22Rv1 (cell line): ENCODE measurements around the gene LRIT1.

Experiments
- H3K27ac ChIP-seq: fragments of 450-650 bp; 2 replicates; pipeline ENCODE4 v1.5.1; 2017
- ZFX ChIP-seq: fragments of 450-650 bp; IDR thresholded peaks from 2 replicates; pipeline ENCODE4 v1.6.1; 2017; ENCODE audit warnings: antibody characterized with exemption, borderline replicate concordance
- TF ChIP-seq, protein P1 (sequence below): fragments of 450-650 bp; IDR thresholded peaks from 2 replicates; pipeline ENCODE4 v1.5.1; 2017; ENCODE audit warnings: mild to moderate bottlenecking

The LRIT1 gene

DNA sequence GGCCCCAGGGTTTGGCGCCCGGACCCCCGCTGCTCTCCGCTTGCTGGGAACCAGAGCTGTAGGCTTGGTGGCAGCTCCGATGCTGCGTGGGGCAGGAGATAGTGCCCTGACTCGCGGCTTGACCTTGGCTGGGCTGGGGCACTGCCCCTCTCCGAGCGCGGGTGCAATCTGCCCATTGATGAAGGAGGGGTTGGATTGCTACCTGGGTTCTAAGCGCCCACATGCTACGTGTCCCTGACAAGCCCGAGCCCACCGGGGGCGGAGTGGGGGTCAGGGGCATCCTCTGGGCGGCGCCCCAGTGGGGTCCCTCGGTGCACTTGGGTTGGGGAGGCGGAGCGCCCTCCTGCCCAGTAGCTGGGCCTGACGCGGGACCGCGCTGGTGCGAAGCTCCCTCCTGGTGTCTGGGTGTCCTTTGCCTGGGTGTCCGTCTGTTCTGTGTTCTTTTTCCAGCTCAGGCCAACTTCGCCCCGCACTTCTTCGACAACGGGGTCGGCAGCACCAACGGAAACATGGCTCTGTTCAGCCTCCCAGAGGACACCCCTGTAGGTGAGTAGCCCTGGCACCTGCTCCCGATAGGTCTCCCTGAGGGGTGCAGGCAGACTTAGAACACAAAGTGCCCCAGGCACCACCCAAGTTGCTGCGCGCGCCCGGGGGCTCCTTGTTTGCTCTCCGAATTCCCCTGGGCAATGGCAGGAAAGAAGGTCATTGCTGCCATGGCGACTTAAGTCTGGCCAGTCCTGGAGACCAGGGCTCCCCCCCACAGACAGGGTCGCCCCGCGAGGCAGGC lies 46.1 kb downstream of the LRIT1 start:
- no peak for TF ChIP-seq ZFX
- TF ChIP-seq, protein P1, sequence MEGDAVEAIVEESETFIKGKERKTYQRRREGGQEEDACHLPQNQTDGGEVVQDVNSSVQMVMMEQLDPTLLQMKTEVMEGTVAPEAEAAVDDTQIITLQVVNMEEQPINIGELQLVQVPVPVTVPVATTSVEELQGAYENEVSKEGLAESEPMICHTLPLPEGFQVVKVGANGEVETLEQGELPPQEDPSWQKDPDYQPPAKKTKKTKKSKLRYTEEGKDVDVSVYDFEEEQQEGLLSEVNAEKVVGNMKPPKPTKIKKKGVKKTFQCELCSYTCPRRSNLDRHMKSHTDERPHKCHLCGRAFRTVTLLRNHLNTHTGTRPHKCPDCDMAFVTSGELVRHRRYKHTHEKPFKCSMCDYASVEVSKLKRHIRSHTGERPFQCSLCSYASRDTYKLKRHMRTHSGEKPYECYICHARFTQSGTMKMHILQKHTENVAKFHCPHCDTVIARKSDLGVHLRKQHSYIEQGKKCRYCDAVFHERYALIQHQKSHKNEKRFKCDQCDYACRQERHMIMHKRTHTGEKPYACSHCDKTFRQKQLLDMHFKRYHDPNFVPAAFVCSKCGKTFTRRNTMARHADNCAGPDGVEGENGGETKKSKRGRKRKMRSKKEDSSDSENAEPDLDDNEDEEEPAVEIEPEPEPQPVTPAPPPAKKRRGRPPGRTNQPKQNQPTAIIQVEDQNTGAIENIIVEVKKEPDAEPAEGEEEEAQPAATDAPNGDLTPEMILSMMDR, result no peak

DNA sequence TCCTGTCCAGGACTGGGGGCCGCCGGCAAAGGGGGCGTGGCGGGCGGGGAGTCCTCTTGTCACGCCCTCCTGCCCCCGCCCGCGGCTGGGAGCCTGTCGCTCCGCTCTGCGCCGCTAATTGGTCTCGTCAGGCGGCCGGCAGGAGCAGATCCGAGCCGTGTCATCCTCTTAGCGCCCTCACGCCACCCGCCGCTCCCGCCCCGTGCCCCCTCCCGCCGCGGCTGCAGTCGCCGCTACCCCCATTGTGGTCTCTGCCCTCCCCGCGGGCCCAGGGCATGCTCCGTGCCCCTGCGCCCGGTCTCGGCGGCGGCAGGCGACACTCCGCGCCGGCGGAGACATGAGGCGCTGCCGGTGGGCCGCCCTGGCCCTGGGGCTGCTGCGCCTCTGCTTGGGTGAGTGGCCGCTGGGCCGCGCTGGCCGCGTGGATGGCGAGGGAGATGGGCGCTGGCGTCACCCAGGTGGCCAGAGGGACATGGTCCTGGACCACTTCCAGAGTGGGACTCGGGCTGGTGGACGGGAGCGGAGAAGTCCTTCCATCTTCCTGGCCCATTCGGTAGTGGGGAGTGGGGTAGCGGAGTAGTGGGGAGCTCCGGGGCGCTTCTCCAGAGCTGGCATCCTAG lies 46.8 kb downstream of the LRIT1 start, which contains the start of gene CDHR1:
TSS of gene CDHR1 (plus strand) at position 114 of the 620 bp plus-strand sequence. CDS start at position 338, 224 bp downstream.
- H3K27ac ChIP-seq, result no peak within 1 kb of the TSS

More for the DNA sequence above, 46.1 kb downstream of the LRIT1 start:
- no peak overlapping the region for H3K27ac ChIP-seq

DNA sequence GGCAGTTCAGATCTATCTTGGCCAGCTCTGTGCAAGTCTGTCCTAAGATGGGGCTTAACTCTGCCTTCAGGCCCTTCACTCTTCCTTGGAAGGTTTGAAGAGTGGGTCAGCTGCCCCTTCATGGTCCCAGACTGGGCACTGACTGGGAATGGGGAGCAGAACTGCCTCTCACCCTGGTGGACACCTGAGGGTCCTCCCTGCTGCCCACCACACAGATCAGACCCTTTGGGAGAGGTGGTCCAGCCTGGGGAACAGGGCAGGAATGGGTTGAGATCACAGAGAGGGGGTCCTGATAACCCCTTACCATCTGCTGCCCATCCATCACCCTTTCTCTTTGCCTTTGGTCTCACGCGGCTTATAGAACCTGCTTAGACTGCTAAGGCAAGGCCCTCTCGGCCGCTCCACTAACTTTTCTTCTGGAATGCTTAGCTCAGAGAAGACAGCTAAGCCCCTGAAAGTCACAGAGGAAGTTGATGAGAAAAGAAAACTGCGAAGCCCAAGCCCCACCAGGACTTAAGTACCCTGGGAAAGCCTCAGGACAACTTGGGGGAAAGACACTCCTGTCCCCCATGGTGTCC lies 47.4 kb downstream of the LRIT1 start:
- no peak for TF ChIP-seq ZFX
- TF ChIP-seq, protein P1, result no peak
- no peak overlapping the region for H3K27ac ChIP-seq

More for the DNA sequence above, 46.8 kb downstream of the LRIT1 start, which contains the start of gene CDHR1:
- TF ChIP-seq ZFX, result no peak
- TF ChIP-seq, protein P1, result no peak

DNA sequence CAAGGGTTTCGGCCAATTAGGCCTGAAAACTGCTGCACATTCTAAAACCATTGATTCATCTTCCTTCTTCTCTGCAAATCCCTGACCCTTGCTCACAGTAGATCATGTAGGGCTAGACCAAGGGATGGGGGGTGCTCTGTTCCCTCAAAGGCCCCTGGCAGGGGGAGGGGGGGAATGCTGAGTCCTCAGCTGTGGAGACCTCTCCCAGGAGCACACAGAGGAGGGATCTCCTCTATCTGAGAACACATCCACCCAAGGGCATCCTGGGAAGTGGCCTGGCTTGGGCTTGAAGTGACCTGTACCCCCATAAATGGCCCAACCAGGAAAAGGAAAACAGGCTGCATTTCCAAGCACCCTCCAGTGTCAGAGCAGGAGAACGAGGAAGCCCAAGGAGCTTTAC lies 48.0 kb downstream of the LRIT1 start:
- no peak overlapping the region for H3K27ac ChIP-seq
- TF ChIP-seq ZFX, result no peak
- TF ChIP-seq, protein P1, result no peak

DNA sequence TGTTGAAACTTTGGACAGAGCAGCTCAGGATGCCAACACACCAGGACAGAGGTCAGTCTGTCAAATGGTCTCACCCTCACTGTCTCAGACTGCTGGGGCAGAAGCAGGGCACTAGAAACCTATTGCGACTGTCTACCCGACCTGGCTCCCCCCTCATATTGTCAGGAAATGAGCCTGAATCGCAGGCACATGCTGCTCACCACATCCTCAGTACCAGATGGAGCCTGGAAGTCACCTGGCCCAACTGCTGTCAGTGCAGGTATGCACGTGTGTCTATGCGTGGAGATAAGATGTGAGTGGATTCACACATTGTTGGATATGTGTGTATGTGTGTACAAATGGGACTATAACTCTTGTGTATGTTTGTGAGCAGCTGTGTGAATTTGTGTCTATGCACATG lies 50.2 kb downstream of the LRIT1 start:
- TF ChIP-seq, protein P1, result no peak
- TF ChIP-seq ZFX, result no peak

DNA sequence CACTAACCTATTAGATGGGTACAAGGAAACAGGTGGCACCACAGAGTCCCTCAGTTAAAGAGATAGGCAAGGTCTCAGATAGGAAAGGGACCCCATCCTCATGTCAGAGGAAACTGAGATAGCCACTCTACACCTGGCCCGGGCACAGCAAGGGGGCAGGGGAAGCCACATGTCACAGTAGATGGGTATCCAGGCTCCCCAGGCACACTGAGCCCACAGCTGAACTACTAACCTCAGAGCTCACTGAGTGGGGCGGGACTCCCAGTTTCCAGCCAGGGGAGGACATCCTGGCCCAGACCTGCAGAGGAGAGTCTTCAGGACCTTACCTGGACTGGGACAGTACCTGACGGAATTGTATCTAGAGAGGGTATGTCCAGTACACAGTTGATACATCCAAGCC lies 50.7 kb downstream of the LRIT1 start:
- no peak for TF ChIP-seq ZFX
- TF ChIP-seq, protein P1, result no peak
- no peak overlapping the region for H3K27ac ChIP-seq

More for the DNA sequence above, 50.2 kb downstream of the LRIT1 start:
- no peak overlapping the region for H3K27ac ChIP-seq

DNA sequence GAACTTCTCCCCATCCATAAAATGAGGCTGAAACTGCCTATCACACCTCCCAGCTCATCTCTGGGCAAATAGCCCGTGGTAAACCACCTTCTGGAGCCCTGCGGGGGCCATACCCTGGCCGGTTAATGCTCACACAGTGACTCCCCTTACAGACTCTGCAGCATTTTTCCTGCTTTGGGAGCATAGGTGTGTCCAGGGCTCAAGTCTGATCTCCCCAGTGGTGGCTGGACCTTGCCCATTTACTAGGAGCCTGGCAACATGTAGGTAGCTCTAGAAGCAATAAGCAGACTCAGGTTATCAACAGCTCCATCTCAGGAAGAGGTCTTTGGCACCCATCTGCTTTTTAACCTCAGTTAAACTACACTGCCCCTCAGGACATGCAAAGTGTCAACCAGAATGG lies 52.5 kb downstream of the LRIT1 start:
- TF ChIP-seq, protein P1, result no peak
- TF ChIP-seq ZFX, result no peak
- H3K27ac ChIP-seq, result no peak overlapping the region
